ENCODE results near the gene IFT80. TPM values are rescaled to one million over a fixed set of nuclear protein-coding genes. Genes with fewer than 3 reads are reported as not detected.

IFT80 gene
- total and polyA plus RNA-seq, 2 experiments from 2014 or later, result 14.1 to 33.0 TPM

DNA sequence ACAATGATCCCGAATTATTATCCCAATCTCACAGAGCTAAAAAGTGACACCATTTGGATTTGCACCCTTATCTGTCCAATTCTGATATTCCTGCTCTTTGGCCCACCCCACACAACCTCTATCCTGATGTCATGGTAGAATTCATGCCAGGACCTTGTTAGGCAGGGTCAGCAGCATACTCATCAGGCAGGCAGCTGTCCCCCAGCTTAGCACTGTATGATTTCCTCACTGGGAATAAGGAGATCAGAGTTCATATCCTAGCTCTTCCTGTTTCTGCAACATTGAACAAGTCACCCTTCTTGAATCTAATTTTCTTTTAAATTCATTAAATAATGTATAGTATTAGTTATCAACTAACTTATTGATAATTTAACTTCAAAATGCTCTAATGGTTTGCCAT is 185.8 kb downstream of the IFT80 start (continued):
- TF ChIP-seq, protein P1, sequence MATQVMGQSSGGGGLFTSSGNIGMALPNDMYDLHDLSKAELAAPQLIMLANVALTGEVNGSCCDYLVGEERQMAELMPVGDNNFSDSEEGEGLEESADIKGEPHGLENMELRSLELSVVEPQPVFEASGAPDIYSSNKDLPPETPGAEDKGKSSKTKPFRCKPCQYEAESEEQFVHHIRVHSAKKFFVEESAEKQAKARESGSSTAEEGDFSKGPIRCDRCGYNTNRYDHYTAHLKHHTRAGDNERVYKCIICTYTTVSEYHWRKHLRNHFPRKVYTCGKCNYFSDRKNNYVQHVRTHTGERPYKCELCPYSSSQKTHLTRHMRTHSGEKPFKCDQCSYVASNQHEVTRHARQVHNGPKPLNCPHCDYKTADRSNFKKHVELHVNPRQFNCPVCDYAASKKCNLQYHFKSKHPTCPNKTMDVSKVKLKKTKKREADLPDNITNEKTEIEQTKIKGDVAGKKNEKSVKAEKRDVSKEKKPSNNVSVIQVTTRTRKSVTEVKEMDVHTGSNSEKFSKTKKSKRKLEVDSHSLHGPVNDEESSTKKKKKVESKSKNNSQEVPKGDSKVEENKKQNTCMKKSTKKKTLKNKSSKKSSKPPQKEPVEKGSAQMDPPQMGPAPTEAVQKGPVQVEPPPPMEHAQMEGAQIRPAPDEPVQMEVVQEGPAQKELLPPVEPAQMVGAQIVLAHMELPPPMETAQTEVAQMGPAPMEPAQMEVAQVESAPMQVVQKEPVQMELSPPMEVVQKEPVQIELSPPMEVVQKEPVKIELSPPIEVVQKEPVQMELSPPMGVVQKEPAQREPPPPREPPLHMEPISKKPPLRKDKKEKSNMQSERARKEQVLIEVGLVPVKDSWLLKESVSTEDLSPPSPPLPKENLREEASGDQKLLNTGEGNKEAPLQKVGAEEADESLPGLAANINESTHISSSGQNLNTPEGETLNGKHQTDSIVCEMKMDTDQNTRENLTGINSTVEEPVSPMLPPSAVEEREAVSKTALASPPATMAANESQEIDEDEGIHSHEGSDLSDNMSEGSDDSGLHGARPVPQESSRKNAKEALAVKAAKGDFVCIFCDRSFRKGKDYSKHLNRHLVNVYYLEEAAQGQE (IDR thresholded peaks at IDR 0.05; ENCODE audit: unreplicated experiment), result no peak
- no peak for TF ChIP-seq ZNF331 (CRISPR knock-in tag; IDR thresholded peaks at IDR 0.05; ENCODE audit: low read depth)

DNA sequence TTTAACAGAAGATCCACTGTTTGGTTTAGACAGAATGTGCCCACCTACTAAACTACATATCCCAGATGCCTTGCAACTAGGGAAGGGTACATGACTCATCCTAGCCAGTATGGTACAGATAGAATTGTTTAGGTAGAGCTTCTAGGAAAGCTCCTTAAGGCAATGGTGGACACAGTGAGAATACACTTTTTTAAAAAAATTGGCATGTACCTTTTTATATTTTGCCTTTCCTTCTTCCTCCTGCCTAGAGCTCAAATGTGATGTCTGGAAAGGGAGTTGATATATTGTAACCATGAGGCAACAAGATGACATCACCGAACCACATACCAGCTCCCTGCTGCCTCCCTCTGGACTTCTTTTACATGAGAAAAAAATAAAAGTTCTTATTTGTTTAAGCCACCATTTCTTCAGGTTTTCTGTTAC is 188.2 kb downstream of the IFT80 start:
- H3K4me1 Mint-ChIP-seq, result no peaks in the 10 kb centered on the region
- H3K27me3 ChIP-seq (ENCODE audit: insufficient read depth), result no peaks in the 10 kb centered on the region
- no peaks in the 10 kb centered on the region for H3F3A ChIP-seq (replicated peaks; ENCODE audit: low read depth)
- H3K27me3 Mint-ChIP-seq (ENCODE audit: insufficient read depth, low read depth, poor library complexity), result no peaks in the 10 kb centered on the region
- ATAC-seq (peak; percentile 62), DNase-seq (ENCODE audit: low spot score) (peak; percentile 55)
- H3K4me3 ChIP-seq, result no peak overlapping the region
- H3K9me3 Mint-ChIP-seq, result no peaks in the 10 kb centered on the region; the same call in 2 of the 3 replicates
- H3K27ac ChIP-seq (ENCODE audit: low read depth), result no peak overlapping the region
- TF ChIP-seq, protein P1 (IDR thresholded peaks at IDR 0.05; ENCODE audit: unreplicated experiment), result no peak
- TF ChIP-seq, protein P2, sequence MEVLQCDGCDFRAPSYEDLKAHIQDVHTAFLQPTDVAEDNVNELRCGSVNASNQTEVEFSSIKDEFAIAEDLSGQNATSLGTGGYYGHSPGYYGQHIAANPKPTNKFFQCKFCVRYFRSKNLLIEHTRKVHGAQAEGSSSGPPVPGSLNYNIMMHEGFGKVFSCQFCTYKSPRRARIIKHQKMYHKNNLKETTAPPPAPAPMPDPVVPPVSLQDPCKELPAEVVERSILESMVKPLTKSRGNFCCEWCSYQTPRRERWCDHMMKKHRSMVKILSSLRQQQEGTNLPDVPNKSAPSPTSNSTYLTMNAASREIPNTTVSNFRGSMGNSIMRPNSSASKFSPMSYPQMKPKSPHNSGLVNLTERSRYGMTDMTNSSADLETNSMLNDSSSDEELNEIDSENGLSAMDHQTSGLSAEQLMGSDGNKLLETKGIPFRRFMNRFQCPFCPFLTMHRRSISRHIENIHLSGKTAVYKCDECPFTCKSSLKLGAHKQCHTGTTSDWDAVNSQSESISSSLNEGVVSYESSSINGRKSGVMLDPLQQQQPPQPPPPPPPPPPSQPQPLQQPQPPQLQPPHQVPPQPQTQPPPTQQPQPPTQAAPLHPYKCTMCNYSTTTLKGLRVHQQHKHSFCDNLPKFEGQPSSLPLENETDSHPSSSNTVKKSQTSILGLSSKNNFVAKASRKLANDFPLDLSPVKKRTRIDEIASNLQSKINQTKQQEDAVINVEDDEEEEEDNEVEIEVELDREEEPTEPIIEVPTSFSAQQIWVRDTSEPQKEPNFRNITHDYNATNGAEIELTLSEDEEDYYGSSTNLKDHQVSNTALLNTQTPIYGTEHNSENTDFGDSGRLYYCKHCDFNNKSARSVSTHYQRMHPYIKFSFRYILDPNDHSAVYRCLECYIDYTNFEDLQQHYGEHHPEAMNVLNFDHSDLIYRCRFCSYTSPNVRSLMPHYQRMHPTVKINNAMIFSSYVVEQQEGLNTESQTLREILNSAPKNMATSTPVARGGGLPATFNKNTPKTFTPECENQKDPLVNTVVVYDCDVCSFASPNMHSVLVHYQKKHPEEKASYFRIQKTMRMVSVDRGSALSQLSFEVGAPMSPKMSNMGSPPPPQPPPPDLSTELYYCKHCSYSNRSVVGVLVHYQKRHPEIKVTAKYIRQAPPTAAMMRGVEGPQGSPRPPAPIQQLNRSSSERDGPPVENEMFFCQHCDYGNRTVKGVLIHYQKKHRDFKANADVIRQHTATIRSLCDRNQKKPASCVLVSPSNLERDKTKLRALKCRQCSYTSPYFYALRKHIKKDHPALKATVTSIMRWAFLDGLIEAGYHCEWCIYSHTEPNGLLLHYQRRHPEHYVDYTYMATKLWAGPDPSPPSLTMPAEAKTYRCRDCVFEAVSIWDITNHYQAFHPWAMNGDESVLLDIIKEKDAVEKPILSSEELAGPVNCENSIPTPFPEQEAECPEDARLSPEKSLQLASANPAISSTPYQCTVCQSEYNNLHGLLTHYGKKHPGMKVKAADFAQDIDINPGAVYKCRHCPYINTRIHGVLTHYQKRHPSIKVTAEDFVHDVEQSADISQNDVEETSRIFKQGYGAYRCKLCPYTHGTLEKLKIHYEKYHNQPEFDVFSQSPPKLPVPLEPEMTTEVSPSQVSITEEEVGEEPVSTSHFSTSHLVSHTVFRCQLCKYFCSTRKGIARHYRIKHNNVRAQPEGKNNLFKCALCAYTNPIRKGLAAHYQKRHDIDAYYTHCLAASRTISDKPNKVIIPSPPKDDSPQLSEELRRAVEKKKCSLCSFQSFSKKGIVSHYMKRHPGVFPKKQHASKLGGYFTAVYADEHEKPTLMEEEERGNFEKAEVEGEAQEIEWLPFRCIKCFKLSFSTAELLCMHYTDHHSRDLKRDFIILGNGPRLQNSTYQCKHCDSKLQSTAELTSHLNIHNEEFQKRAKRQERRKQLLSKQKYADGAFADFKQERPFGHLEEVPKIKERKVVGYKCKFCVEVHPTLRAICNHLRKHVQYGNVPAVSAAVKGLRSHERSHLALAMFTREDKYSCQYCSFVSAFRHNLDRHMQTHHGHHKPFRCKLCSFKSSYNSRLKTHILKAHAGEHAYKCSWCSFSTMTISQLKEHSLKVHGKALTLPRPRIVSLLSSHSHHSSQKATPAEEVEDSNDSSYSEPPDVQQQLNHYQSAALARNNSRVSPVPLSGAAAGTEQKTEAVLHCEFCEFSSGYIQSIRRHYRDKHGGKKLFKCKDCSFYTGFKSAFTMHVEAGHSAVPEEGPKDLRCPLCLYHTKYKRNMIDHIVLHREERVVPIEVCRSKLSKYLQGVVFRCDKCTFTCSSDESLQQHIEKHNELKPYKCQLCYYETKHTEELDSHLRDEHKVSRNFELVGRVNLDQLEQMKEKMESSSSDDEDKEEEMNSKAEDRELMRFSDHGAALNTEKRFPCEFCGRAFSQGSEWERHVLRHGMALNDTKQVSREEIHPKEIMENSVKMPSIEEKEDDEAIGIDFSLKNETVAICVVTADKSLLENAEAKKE (CRISPR knock-in tag; IDR thresholded peaks at IDR 0.05), result no peak
- TF ChIP-seq EZH2phosphoT487 (IDR thresholded peaks at IDR 0.05; ENCODE audit: unreplicated experiment) (no peak), ZNF331 (CRISPR knock-in tag; IDR thresholded peaks at IDR 0.05; ENCODE audit: low read depth) (no peak), CREB1 (CRISPR knock-in tag; IDR thresholded peaks at IDR 0.05; ENCODE audit: low read depth) (peak; percentile 82), STAT1 (IDR thresholded peaks at IDR 0.05; ENCODE audit: unreplicated experiment) (no peak), POLR2AphosphoS5 (IDR thresholded peaks at IDR 0.05; ENCODE audit: low read depth) (no peak), ZNF114 (CRISPR knock-in tag; IDR thresholded peaks at IDR 0.05) (no peak)
- TF ChIP-seq, protein P3, sequence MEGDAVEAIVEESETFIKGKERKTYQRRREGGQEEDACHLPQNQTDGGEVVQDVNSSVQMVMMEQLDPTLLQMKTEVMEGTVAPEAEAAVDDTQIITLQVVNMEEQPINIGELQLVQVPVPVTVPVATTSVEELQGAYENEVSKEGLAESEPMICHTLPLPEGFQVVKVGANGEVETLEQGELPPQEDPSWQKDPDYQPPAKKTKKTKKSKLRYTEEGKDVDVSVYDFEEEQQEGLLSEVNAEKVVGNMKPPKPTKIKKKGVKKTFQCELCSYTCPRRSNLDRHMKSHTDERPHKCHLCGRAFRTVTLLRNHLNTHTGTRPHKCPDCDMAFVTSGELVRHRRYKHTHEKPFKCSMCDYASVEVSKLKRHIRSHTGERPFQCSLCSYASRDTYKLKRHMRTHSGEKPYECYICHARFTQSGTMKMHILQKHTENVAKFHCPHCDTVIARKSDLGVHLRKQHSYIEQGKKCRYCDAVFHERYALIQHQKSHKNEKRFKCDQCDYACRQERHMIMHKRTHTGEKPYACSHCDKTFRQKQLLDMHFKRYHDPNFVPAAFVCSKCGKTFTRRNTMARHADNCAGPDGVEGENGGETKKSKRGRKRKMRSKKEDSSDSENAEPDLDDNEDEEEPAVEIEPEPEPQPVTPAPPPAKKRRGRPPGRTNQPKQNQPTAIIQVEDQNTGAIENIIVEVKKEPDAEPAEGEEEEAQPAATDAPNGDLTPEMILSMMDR (conservative IDR thresholded peaks at IDR 0.05; ENCODE audit: low read depth in 2 of 2), result peak; percentile 44 to 46
- H3K27ac Mint-ChIP-seq, result no peak overlapping the region
- no peaks in the 10 kb centered on the region for H3K79me2 ChIP-seq (replicated peaks; ENCODE audit: insufficient read depth)
- H2AFZ ChIP-seq, result peak overlapping the region; percentile 23; the same call in 1 of the 2 replicates
- H3K36me3 Mint-ChIP-seq (ENCODE audit: low read depth), result no peaks in the 10 kb centered on the region
- no peaks in the 10 kb centered on the region for H3K36me3 ChIP-seq (ENCODE audit: insufficient read depth)
- no peak overlapping the region for H3K4me2 ChIP-seq
- no peaks in the 10 kb centered on the region for H4K20me1 ChIP-seq (replicated peaks; ENCODE audit: insufficient read depth)
- H3K9me2 ChIP-seq (ENCODE audit: insufficient read depth), result no peaks in the 10 kb centered on the region
- H3K4me1 ChIP-seq (ENCODE audit: insufficient read depth), result no peaks in the 10 kb centered on the region
- no peak overlapping the region for H3K4me3 Mint-ChIP-seq

Measured in GM23338 (cell line).